HTR-8/SVneo (cell line): ENCODE data around the gene UCK2.
"Not testable (repeated sequence)": the region's sequence is repeated elsewhere in the genome, so short reads cannot be mapped to it uniquely, and the experiment has no call there.

Source experiments
- DNase-seq: peaks from one replicate; pipeline ENCODE4 v3.0.0; 2011; ENCODE audit warnings: low spot score, mixed read lengths; ENCODE audit not compliant: insufficient read length
- FAIRE-seq: peaks from 2 replicates; lab custom pipeline; 2011; peaks lifted over from hg19 to GRCh38; lab: Jason Lieb, UNC

Gene UCK2

GRCh38 chr1:165827268-165828102 lies at the start of gene UCK2:
UCK2 (plus strand) TSS chr1:165827614; CDS start chr1:165827834, 220 bp downstream.
- peak; percentile 54 for FAIRE-seq
- peak; percentile 76 for DNase-seq

GRCh38 chr1:165778197-165778596 lies 49.2 kb upstream of the UCK2 start:
- not testable (repeated sequence) for DNase-seq, FAIRE-seq

- not testable (repeated sequence) for FAIRE-seq, DNase-seq
Observed at GRCh38 chr1:165783519-165783918, 43.9 kb upstream of the UCK2 start.

- DNase-seq (no peak), FAIRE-seq (no peak)
Observed at GRCh38 chr1:165787741-165788140, 39.7 kb upstream of the UCK2 start.

GRCh38 chr1:165793951-165794350 lies 33.5 kb upstream of the UCK2 start:
- FAIRE-seq: no peak
- no peak for DNase-seq

- FAIRE-seq (no peak), DNase-seq (no peak)
Observed at GRCh38 chr1:165795894-165796293, 31.5 kb upstream of the UCK2 start.

- FAIRE-seq (no peak), DNase-seq (no peak)
Observed at GRCh38 chr1:165799387-165799786, 28.0 kb upstream of the UCK2 start.

- not testable (repeated sequence) for DNase-seq, FAIRE-seq
Observed at GRCh38 chr1:165804513-165804912, 22.9 kb upstream of the UCK2 start.

- DNase-seq (no peak), FAIRE-seq (no peak)
Observed at GRCh38 chr1:165807613-165808012, 19.8 kb upstream of the UCK2 start.

GRCh38 chr1:165815725-165816124 lies 11.7 kb upstream of the UCK2 start:
- FAIRE-seq (no peak), DNase-seq (peak; percentile 45)

- FAIRE-seq (no peak), DNase-seq (no peak)
Observed at GRCh38 chr1:165816157-165816556, 11.3 kb upstream of the UCK2 start.

GRCh38 chr1:165816826-165817497 lies 10.5 kb upstream of the UCK2 start:
- no peak for FAIRE-seq

GRCh38 chr1:165823552-165824268 lies 3.7 kb upstream of the UCK2 start:
- FAIRE-seq (no peak), DNase-seq (no peak)

More at GRCh38 chr1:165816826-165817497, 10.5 kb upstream of the UCK2 start:
- DNase-seq: no peak

- FAIRE-seq (no peak), DNase-seq (no peak)
Observed at GRCh38 chr1:165824269-165824643, 3.2 kb upstream of the UCK2 start.

- DNase-seq: no peak
- no peak for FAIRE-seq
Observed at GRCh38 chr1:165826565-165827267, 698 bp upstream of the UCK2 start.

GRCh38 chr1:165828103-165828668 lies 772 bp downstream of the UCK2 start:
- peak; percentile 51 for DNase-seq
- FAIRE-seq: no peak

- FAIRE-seq (no peak), DNase-seq (peak; percentile 68)
Observed at GRCh38 chr1:165828669-165829329, 1.4 kb downstream of the UCK2 start.

- FAIRE-seq (no peak), DNase-seq (no peak)
Observed at GRCh38 chr1:165829888-165830287, 2.5 kb downstream of the UCK2 start.

- FAIRE-seq (no peak), DNase-seq (no peak)
Observed at GRCh38 chr1:165831146-165831545, 3.7 kb downstream of the UCK2 start.
